Peyer's patch (tissue), 4 donors: ENCODE measurements around the gene SERINC3. TPM values are rescaled to one million over a fixed set of nuclear protein-coding genes. Genes with fewer than 3 reads are reported as not detected.

Experiments used
- DNase-seq, 3 donors: peaks; one replicate each; pipeline ENCODE4 v3.0.0-alpha.2; 2017 to 2019
- H3K27ac ChIP-seq, 4 donors: fragments of 200-600 bp; sonication (generic); one replicate each; pipeline ENCODE4 v1.5.1; 2016 to 2019
- H3K27me3 ChIP-seq, 2 donors: fragments of 200-600 bp; sonication (generic); one replicate each; pipeline ENCODE4 v1.5.1; 2019
- H3K36me3 ChIP-seq, 3 donors: fragments of 200-600 bp; sonication (generic); one replicate each; pipeline ENCODE4 v1.5.1; 2016 to 2019
- H3K4me1 ChIP-seq, 4 donors: fragments of 200-600 bp; sonication (generic); one replicate each; pipeline ENCODE4 v1.5.1; 2016 to 2019
- H3K4me3 ChIP-seq, 4 donors: fragments of 200-600 bp; sonication (generic); 1 replicate in 3 of 4; 2 replicates in 1 of 4; pipeline ENCODE4 v1.5.1; 2016 to 2019; ENCODE audit warnings: mild to moderate bottlenecking in 1 of 4
- H3K9me3 ChIP-seq, 4 donors: fragments of 200-600 bp; sonication (generic); one replicate each; pipeline ENCODE4 v1.5.1; 2016 to 2019; ENCODE audit warnings: mild to moderate bottlenecking in 1 of 4
- CTCF ChIP-seq, 6 experiments: fragments of 450-650 bp in 4 of 6; fragments of 200-600 bp in 2 of 6; sonication (generic) in 1 of 6; IDR thresholded peaks; one replicate each; pipeline ENCODE4 v1.5.1; 2017 to 2019; ENCODE audit warnings: antibody characterized with exemption in 6 of 6, mild to moderate bottlenecking in 3 of 6, moderate library complexity in 1 of 6
- POLR2A ChIP-seq, 2 donors: fragments of 450-650 bp; IDR thresholded peaks; one replicate each; pipeline ENCODE4 v1.5.1; 2017; ENCODE audit warnings: antibody characterized with exemption in 2 of 2, mild to moderate bottlenecking in 2 of 2, moderate library complexity in 2 of 2
- total RNA-seq, 4 donors: library from RNA; depleted of rRNA; stranded (reverse); fragments of >200 nt; gene quantifications; one replicate each; pipeline ENCODE4 v1.1.0, GENCODE V29; 2016

Gene SERINC3
- total RNA-seq, 4 donors from 2014 or later: 24.8 to 70.0 (median 54.2) TPM

- H3K4me1 ChIP-seq: peaks cover 0 to 3% (median 0%) of the 10 kb centered on the region in 4 donors
- H3K36me3 ChIP-seq: no peaks in the 10 kb centered on the region
- H3K27me3 ChIP-seq: no peaks in the 10 kb centered on the region
- TF ChIP-seq CTCF (IDR thresholded peaks at IDR 0.05) (no peak), POLR2A (IDR thresholded peaks at IDR 0.05) (no peak)
- H3K4me3 ChIP-seq: no peak overlapping the region
- peak overlapping the region in 1 of 4 donors; percentile 43 for H3K27ac ChIP-seq
- DNase-seq: no peak
- no peaks in the 10 kb centered on the region for H3K9me3 ChIP-seq
Measured at GRCh38 chr20:44541992-44542391, 20.1 kb upstream of the SERINC3 start.

- Histone ChIP-seq H3K9me3 (no peaks in the 10 kb centered on the region), H3K27me3 (no peaks in the 10 kb centered on the region), H3K36me3 (no peaks in the 10 kb centered on the region), H3K4me3 (no peak overlapping the region), H3K4me1 (peaks cover 0 to 11% (median 0%) of the 10 kb centered on the region in 4 donors), H3K27ac (no peak overlapping the region)
- DNase-seq: no peak
- TF ChIP-seq CTCF (IDR thresholded peaks at IDR 0.05): no peak
- TF ChIP-seq POLR2A (IDR thresholded peaks at IDR 0.05): no peak
Measured at GRCh38 chr20:44540834-44541233, 19.0 kb upstream of the SERINC3 start.

GRCh38 chr20:44537993-44538392 lies 16.1 kb upstream of the SERINC3 start:
- Histone ChIP-seq H3K36me3 (no peaks in the 10 kb centered on the region), H3K27ac (no peak overlapping the region), H3K27me3 (no peaks in the 10 kb centered on the region), H3K9me3 (no peaks in the 10 kb centered on the region), H3K4me3 (no peak overlapping the region), H3K4me1 (peaks cover 0 to 24% (median 0%) of the 10 kb centered on the region in 4 donors)
- no peak for TF ChIP-seq POLR2A (IDR thresholded peaks at IDR 0.05)
- TF ChIP-seq CTCF (IDR thresholded peaks at IDR 0.05): no peak
- DNase-seq: no peak

- peaks cover 0 to 24% (median 2%) of the 10 kb centered on the region in 4 donors for H3K4me1 ChIP-seq
- no peaks in the 10 kb centered on the region for H3K36me3 ChIP-seq
- H3K4me3 ChIP-seq: no peak overlapping the region
- no peak for TF ChIP-seq CTCF (IDR thresholded peaks at IDR 0.05)
- no peak for TF ChIP-seq POLR2A (IDR thresholded peaks at IDR 0.05)
- no peaks in the 10 kb centered on the region for H3K9me3 ChIP-seq
- no peaks in the 10 kb centered on the region for H3K27me3 ChIP-seq
- no peak for DNase-seq
- peak overlapping the region in 2 of 4 donors; percentile 9 to 14 for H3K27ac ChIP-seq
Measured at GRCh38 chr20:44536175-44536574, 14.3 kb upstream of the SERINC3 start.

- no peaks in the 10 kb centered on the region for H3K27me3 ChIP-seq
- TF ChIP-seq POLR2A (IDR thresholded peaks at IDR 0.05) (no peak), CTCF (IDR thresholded peaks at IDR 0.05) (no peak)
- no peak overlapping the region for H3K27ac ChIP-seq
- peaks cover 0 to 20% (median 2%) of the 10 kb centered on the region in 4 donors for H3K4me1 ChIP-seq
- no peaks in the 10 kb centered on the region for H3K36me3 ChIP-seq
- no peaks in the 10 kb centered on the region for H3K9me3 ChIP-seq
- H3K4me3 ChIP-seq: no peak overlapping the region
- no peak for DNase-seq
Measured at GRCh38 chr20:44533928-44534327, 12.1 kb upstream of the SERINC3 start.

GRCh38 chr20:44532981-44533331 lies 11.1 kb upstream of the SERINC3 start:
- Histone ChIP-seq H3K27ac (peak overlapping the region in 1 of 4 donors; percentile 77), H3K36me3 (no peaks in the 10 kb centered on the region), H3K9me3 (no peaks in the 10 kb centered on the region), H3K4me1 (peaks cover 0 to 20% (median 2%) of the 10 kb centered on the region in 4 donors), H3K4me3 (peak overlapping the region in 1 of 4 donors; percentile 96), H3K27me3 (no peaks in the 10 kb centered on the region)
- TF ChIP-seq CTCF (IDR thresholded peaks at IDR 0.05) (no peak), POLR2A (IDR thresholded peaks at IDR 0.05) (no peak)
- DNase-seq: no peak
